WTC11 (cell line): ENCODE data around the gene CLEC4E. TPM values are rescaled to one million over a fixed set of nuclear protein-coding genes. Genes with fewer than 3 reads are reported as not detected.

Source experiments
- ATAC-seq: fragments of 200-7000 bp; cut with Tn5 transposase; 2 replicates; pipeline ENCODE4 v1.10.0; 2021; ENCODE audit warnings: mild to moderate bottlenecking, moderate library complexity
- CTCF ChIA-PET: fragments of 300-600 bp; sonication (Branson Sonifier 250); formaldehyde crosslinking; loops from one replicate; lab custom pipeline; 2021; ENCODE audit warnings: antibody characterized with exemption; lab: Charles Lee
- POLR2A ChIA-PET: fragments of 350-600 bp; sonication (Branson Sonifier 250); formaldehyde crosslinking; loops from one replicate; lab custom pipeline; 2021; ENCODE audit warnings: antibody characterized with exemption; lab: Charles Lee
- DNase-seq: peaks from one replicate; pipeline ENCODE4 v3.0.0; 2021; ENCODE audit warnings: low spot score
- H3K27ac Mint-ChIP-seq: 2 replicates; pipeline ENCODE4 v1.8.0; 2021; ENCODE audit warnings: mixed read lengths
- H3K27me3 Mint-ChIP-seq: 2 replicates; pipeline ENCODE4 v1.8.0; 2021; ENCODE audit warnings: low read depth, mild to moderate bottlenecking, moderate library complexity, mixed read lengths
- H3K36me3 Mint-ChIP-seq: 2 replicates; pipeline ENCODE4 v1.8.0; 2021; ENCODE audit warnings: mixed read lengths
- H3K4me1 Mint-ChIP-seq: 2 replicates; pipeline ENCODE4 v1.8.0; 2022; ENCODE audit warnings: mixed read lengths
- H3K4me3 Mint-ChIP-seq: 2 replicates; pipeline ENCODE4 v1.8.0; 2021; ENCODE audit warnings: mild to moderate bottlenecking, moderate library complexity, mixed read lengths
- H3K9me3 Mint-ChIP-seq: 2 replicates; pipeline ENCODE4 v1.8.0; 2021; ENCODE audit warnings: mixed read lengths
- ATF1 ChIP-seq: sonication (generic); formaldehyde crosslinking; IDR thresholded peaks from 2 replicates; pipeline ENCODE4 v1.8.1; 2023; ENCODE audit warnings: mild to moderate bottlenecking, moderate library complexity, missing genetic modification reagents
- ETV6 ChIP-seq: sonication (generic); formaldehyde crosslinking; IDR thresholded peaks from 2 replicates; pipeline ENCODE4 v1.8.1; 2022; ENCODE audit warnings: mild to moderate bottlenecking, missing genetic modification reagents
- FOXK1 ChIP-seq: sonication (generic); formaldehyde crosslinking; IDR thresholded peaks from 2 replicates; pipeline ENCODE4 v1.8.0; 2022; ENCODE audit warnings: mild to moderate bottlenecking, moderate library complexity, missing genetic modification reagents
- GABPB1 ChIP-seq: sonication (generic); formaldehyde crosslinking; IDR thresholded peaks from 2 replicates; pipeline ENCODE4 v1.8.1; 2023; ENCODE audit warnings: mild to moderate bottlenecking, missing genetic modification reagents
- TEAD1 ChIP-seq: sonication (generic); formaldehyde crosslinking; IDR thresholded peaks from 2 replicates; pipeline ENCODE4 v1.8.0; 2022; ENCODE audit warnings: mild to moderate bottlenecking, missing genetic modification reagents
- ZNF138 ChIP-seq: sonication (generic); formaldehyde crosslinking; conservative IDR thresholded peaks from 2 replicates; pipeline ENCODE4 v1.8.1; 2022; ENCODE audit warnings: mild to moderate bottlenecking, moderate library complexity, missing genetic modification reagents
- ZNF232 ChIP-seq: sonication (generic); formaldehyde crosslinking; IDR thresholded peaks from 2 replicates; pipeline ENCODE4 v1.8.0; 2022; ENCODE audit warnings: mild to moderate bottlenecking, missing genetic modification reagents
- ZNF423 ChIP-seq: fragments of 250-450 bp; sonication (Bioruptor Pico); IDR thresholded peaks from 2 replicates; pipeline ENCODE4 v2.1.2; 2022; ENCODE audit warnings: mild to moderate bottlenecking, moderate library complexity
- total RNA-seq: library from RNA; stranded (reverse); gene quantifications from 3 replicates; pipeline ENCODE4 v1.2.3, GENCODE V29; 2021
- TF ChIP-seq, protein P1 (sequence below): sonication (generic); formaldehyde crosslinking; conservative IDR thresholded peaks from 2 replicates; pipeline ENCODE4 v1.8.1; 2023; ENCODE audit warnings: mild to moderate bottlenecking, low read depth, missing genetic modification reagents, moderate library complexity
- TF ChIP-seq, protein P2 (sequence below): sonication (generic); formaldehyde crosslinking; IDR thresholded peaks from 2 replicates; pipeline ENCODE4 v1.8.0; 2022; ENCODE audit warnings: mild to moderate bottlenecking, missing genetic modification reagents
- TF ChIP-seq, protein P3 (sequence below): sonication (generic); formaldehyde crosslinking; IDR thresholded peaks from 2 replicates; pipeline ENCODE4 v1.8.1; 2022; ENCODE audit warnings: mild to moderate bottlenecking, moderate library complexity, missing genetic modification reagents
- TF ChIP-seq, protein P4 (sequence below): fragments of 250-450 bp; sonication (Bioruptor Pico); IDR thresholded peaks from 2 replicates; pipeline ENCODE4 v2.1.2; 2022; ENCODE audit warnings: mild to moderate bottlenecking, moderate library complexity
- TF ChIP-seq, protein P5 (sequence below): fragments of 250-450 bp; sonication (Bioruptor Pico); IDR thresholded peaks from 2 replicates; pipeline ENCODE4 v1.8.0; 2021; ENCODE audit warnings: mild to moderate bottlenecking
- TF ChIP-seq, protein P6 (sequence below): sonication (generic); formaldehyde crosslinking; IDR thresholded peaks from 2 replicates; pipeline ENCODE4 v1.8.0; 2022; ENCODE audit warnings: mild to moderate bottlenecking, missing genetic modification reagents
- TF ChIP-seq, protein P7 (sequence below): sonication (generic); formaldehyde crosslinking; IDR thresholded peaks from 2 replicates; pipeline ENCODE4 v1.8.0; 2022; ENCODE audit warnings: mild to moderate bottlenecking, missing genetic modification reagents
- TF ChIP-seq, protein P8 (sequence below): sonication (generic); formaldehyde crosslinking; IDR thresholded peaks from 2 replicates; pipeline ENCODE4 v1.8.0; 2022; ENCODE audit warnings: mild to moderate bottlenecking, missing genetic modification reagents
- TF ChIP-seq, protein P9 (sequence below): fragments of 250-450 bp; sonication (Bioruptor Pico); IDR thresholded peaks from 2 replicates; pipeline ENCODE4 v1.9.0; 2021; ENCODE audit warnings: mild to moderate bottlenecking, borderline replicate concordance

Gene CLEC4E
- total RNA-seq, 1 experiment from 2014 or later = not detected

DNA sequence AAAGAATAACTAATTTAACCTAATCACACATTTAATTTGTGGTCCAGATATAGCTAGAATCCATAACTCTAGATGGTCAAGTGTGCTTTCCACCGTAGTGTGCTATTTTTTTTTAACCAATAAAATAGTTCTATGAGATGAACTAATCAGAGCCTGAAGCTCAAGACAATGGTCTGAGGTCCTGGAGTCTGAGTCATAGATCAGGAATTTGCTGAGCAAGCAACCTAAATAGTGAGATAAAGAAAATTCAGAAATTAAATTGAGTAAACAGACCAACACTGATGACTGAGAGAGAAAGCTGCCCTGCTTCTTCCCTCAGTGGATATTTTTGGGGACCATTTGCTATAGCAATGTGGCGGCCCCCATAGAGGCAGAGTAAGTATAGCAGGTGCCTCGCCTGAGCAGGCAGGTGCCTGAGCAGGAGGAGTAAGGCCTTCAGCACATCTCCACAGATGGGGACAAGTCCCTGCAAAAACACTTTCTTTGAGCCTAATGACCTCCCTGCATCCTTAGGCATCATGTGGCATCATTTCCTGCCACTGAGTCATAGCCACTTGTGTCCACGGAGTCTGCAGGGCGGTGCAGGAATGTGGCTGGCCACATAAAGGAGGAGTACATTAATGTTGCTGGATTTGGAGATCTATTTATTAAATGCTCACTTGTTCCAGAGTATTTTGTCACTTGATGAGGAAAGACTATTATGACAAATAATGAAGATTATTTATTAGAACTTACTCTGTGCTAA is 13.9 kb upstream of the CLEC4E start:
- H3K27me3 Mint-ChIP-seq = no peaks in the 10 kb centered on the region; the same call in 1 of the 2 replicates
- no peak overlapping the region for H3K4me3 Mint-ChIP-seq
- H3K27ac Mint-ChIP-seq = no peak overlapping the region
- H3K9me3 Mint-ChIP-seq = no peaks in the 10 kb centered on the region
- ChIA-PET CTCF (interaction anchor here (1.2 kb wide), 1 partner anchor 11 kb away, joined by 9 read pairs; no protein-coding TSS in a partner anchor), POLR2A (no interaction called here)
- TF ChIP-seq ETV6 (CRISPR knock-in tag) = no peak
- no peak for TF ChIP-seq TEAD1 (CRISPR knock-in tag)
- TF ChIP-seq GABPB1 (CRISPR knock-in tag) = no peak
- TF ChIP-seq, protein P1, sequence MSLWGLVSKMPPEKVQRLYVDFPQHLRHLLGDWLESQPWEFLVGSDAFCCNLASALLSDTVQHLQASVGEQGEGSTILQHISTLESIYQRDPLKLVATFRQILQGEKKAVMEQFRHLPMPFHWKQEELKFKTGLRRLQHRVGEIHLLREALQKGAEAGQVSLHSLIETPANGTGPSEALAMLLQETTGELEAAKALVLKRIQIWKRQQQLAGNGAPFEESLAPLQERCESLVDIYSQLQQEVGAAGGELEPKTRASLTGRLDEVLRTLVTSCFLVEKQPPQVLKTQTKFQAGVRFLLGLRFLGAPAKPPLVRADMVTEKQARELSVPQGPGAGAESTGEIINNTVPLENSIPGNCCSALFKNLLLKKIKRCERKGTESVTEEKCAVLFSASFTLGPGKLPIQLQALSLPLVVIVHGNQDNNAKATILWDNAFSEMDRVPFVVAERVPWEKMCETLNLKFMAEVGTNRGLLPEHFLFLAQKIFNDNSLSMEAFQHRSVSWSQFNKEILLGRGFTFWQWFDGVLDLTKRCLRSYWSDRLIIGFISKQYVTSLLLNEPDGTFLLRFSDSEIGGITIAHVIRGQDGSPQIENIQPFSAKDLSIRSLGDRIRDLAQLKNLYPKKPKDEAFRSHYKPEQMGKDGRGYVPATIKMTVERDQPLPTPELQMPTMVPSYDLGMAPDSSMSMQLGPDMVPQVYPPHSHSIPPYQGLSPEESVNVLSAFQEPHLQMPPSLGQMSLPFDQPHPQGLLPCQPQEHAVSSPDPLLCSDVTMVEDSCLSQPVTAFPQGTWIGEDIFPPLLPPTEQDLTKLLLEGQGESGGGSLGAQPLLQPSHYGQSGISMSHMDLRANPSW (CRISPR knock-in tag) = no peak
- TF ChIP-seq, protein P2, sequence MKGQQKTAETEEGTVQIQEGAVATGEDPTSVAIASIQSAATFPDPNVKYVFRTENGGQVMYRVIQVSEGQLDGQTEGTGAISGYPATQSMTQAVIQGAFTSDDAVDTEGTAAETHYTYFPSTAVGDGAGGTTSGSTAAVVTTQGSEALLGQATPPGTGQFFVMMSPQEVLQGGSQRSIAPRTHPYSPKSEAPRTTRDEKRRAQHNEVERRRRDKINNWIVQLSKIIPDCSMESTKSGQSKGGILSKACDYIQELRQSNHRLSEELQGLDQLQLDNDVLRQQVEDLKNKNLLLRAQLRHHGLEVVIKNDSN = no peak
- no peak for TF ChIP-seq FOXK1
- TF ChIP-seq, protein P3, sequence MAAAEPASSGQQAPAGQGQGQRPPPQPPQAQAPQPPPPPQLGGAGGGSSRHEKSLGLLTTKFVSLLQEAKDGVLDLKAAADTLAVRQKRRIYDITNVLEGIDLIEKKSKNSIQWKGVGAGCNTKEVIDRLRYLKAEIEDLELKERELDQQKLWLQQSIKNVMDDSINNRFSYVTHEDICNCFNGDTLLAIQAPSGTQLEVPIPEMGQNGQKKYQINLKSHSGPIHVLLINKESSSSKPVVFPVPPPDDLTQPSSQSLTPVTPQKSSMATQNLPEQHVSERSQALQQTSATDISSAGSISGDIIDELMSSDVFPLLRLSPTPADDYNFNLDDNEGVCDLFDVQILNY (CRISPR knock-in tag) = no peak
- TF ChIP-seq, protein P4, sequence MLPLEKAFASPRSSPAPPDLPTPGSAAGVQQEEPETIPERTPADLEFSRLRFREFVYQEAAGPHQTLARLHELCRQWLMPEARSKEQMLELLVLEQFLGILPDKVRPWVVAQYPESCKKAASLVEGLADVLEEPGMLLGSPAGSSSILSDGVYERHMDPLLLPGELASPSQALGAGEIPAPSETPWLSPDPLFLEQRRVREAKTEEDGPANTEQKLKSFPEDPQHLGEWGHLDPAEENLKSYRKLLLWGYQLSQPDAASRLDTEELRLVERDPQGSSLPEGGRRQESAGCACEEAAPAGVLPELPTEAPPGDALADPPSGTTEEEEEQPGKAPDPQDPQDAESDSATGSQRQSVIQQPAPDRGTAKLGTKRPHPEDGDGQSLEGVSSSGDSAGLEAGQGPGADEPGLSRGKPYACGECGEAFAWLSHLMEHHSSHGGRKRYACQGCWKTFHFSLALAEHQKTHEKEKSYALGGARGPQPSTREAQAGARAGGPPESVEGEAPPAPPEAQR (CRISPR knock-in tag) = no peak
- TF ChIP-seq ATF1 = no peak
- TF ChIP-seq, protein P5, sequence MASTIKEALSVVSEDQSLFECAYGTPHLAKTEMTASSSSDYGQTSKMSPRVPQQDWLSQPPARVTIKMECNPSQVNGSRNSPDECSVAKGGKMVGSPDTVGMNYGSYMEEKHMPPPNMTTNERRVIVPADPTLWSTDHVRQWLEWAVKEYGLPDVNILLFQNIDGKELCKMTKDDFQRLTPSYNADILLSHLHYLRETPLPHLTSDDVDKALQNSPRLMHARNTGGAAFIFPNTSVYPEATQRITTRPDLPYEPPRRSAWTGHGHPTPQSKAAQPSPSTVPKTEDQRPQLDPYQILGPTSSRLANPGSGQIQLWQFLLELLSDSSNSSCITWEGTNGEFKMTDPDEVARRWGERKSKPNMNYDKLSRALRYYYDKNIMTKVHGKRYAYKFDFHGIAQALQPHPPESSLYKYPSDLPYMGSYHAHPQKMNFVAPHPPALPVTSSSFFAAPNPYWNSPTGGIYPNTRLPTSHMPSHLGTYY (CRISPR knock-in tag) = no peak
- TF ChIP-seq, protein P6, sequence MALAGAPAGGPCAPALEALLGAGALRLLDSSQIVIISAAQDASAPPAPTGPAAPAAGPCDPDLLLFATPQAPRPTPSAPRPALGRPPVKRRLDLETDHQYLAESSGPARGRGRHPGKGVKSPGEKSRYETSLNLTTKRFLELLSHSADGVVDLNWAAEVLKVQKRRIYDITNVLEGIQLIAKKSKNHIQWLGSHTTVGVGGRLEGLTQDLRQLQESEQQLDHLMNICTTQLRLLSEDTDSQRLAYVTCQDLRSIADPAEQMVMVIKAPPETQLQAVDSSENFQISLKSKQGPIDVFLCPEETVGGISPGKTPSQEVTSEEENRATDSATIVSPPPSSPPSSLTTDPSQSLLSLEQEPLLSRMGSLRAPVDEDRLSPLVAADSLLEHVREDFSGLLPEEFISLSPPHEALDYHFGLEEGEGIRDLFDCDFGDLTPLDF (CRISPR knock-in tag) = no peak
- TF ChIP-seq, protein P7, sequence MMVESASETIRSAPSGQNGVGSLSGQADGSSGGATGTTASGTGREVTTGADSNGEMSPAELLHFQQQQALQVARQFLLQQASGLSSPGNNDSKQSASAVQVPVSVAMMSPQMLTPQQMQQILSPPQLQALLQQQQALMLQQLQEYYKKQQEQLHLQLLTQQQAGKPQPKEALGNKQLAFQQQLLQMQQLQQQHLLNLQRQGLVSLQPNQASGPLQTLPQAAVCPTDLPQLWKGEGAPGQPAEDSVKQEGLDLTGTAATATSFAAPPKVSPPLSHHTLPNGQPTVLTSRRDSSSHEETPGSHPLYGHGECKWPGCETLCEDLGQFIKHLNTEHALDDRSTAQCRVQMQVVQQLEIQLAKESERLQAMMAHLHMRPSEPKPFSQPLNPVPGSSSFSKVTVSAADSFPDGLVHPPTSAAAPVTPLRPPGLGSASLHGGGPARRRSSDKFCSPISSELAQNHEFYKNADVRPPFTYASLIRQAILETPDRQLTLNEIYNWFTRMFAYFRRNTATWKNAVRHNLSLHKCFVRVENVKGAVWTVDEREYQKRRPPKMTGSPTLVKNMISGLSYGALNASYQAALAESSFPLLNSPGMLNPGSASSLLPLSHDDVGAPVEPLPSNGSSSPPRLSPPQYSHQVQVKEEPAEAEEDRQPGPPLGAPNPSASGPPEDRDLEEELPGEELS (CRISPR knock-in tag) = no peak
- no peak for TF ChIP-seq ZNF423 (CRISPR knock-in tag)
- TF ChIP-seq ZNF138 (CRISPR knock-in tag) = no peak
- TF ChIP-seq ZNF232 (CRISPR knock-in tag) = no peak
- TF ChIP-seq, protein P8, sequence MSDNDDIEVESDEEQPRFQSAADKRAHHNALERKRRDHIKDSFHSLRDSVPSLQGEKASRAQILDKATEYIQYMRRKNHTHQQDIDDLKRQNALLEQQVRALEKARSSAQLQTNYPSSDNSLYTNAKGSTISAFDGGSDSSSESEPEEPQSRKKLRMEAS (CRISPR knock-in tag) = no peak
- TF ChIP-seq, protein P9, sequence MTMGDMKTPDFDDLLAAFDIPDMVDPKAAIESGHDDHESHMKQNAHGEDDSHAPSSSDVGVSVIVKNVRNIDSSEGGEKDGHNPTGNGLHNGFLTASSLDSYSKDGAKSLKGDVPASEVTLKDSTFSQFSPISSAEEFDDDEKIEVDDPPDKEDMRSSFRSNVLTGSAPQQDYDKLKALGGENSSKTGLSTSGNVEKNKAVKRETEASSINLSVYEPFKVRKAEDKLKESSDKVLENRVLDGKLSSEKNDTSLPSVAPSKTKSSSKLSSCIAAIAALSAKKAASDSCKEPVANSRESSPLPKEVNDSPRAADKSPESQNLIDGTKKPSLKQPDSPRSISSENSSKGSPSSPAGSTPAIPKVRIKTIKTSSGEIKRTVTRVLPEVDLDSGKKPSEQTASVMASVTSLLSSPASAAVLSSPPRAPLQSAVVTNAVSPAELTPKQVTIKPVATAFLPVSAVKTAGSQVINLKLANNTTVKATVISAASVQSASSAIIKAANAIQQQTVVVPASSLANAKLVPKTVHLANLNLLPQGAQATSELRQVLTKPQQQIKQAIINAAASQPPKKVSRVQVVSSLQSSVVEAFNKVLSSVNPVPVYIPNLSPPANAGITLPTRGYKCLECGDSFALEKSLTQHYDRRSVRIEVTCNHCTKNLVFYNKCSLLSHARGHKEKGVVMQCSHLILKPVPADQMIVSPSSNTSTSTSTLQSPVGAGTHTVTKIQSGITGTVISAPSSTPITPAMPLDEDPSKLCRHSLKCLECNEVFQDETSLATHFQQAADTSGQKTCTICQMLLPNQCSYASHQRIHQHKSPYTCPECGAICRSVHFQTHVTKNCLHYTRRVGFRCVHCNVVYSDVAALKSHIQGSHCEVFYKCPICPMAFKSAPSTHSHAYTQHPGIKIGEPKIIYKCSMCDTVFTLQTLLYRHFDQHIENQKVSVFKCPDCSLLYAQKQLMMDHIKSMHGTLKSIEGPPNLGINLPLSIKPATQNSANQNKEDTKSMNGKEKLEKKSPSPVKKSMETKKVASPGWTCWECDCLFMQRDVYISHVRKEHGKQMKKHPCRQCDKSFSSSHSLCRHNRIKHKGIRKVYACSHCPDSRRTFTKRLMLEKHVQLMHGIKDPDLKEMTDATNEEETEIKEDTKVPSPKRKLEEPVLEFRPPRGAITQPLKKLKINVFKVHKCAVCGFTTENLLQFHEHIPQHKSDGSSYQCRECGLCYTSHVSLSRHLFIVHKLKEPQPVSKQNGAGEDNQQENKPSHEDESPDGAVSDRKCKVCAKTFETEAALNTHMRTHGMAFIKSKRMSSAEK (CRISPR knock-in tag) = no peak
- ATAC-seq = no peak
- DNase-seq = no peak
- no peaks in the 10 kb centered on the region for H3K36me3 Mint-ChIP-seq
- peaks cover 13% of the 10 kb centered on the region for H3K4me1 Mint-ChIP-seq
